KOPT-K1 (cell line): Measurements from ENCODE around the gene B4GAT1.
"Not testable (repeated sequence)": the region's sequence is repeated elsewhere in the genome, so short reads cannot be mapped to it uniquely, and the experiment has no call there.

ENCODE experiments used
- H3K27ac ChIP-seq: fragments of 200-600 bp; sonication (generic); 2 replicates; pipeline ENCODE4 v1.5.1; 2016; ENCODE audit warnings: antibody characterized with exemption, mild to moderate bottlenecking, low read depth, low read length; ENCODE audit not compliant: poor library complexity, severe bottlenecking
- H3K36me3 ChIP-seq: fragments of 200-600 bp; sonication (generic); 2 replicates; pipeline ENCODE4 v1.5.1; 2017; ENCODE audit warnings: antibody characterized with exemption, mild to moderate bottlenecking, low read length, moderate library complexity; ENCODE audit not compliant: insufficient read depth
- H3K9me3 ChIP-seq: fragments of 200-600 bp; sonication (generic); 2 replicates; pipeline ENCODE4 v1.5.1; 2017; ENCODE audit warnings: antibody characterized with exemption, low read length, mild to moderate bottlenecking; ENCODE audit not compliant: insufficient read depth, poor library complexity, severe bottlenecking

Gene B4GAT1

DNA sequence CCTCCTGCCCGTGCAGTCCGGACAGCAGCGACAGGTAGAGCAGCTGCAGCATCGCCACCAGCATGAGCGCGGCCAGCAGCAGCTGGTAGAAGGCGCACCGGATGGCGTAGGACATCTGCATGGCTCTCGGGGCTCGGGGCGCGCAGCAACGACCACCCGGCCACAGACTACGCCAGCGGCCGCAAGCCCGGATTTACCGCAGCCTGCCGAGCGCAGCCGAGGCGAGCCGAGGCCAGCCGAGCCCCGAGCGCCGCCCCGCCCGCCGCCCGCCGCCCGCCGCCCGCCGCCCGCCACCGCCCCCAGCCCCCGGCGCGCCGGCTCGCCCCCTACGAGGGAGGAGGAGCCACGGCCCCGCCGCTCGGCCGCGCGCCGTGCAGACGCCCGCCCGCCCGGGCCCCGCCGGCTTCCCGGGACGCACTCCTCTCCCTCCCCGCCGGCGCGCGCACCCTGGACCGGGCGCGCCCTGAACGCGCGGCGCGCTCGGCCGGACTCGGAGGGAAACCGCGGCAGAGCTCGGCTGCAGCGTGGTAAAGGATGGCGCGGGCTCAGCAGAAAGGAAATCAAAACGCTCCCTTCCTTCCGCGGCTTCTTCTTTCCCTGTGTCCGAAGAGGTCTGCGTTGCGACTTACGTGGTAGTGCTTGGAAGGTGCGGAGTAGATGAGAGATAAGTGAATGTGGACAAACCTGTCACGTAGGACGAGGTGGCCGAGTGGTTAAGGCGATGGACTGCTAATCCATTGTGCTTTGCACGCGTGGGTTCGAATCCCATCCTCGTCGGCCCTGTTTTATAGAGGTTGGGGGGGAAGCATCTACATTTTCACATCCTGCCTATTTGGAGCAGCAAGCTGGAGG lies at the start of gene B4GAT1:
TSS of gene B4GAT1 (minus strand) at position 205 of the 852 bp plus-strand sequence. CDS start at position 121, 84 bp downstream.
- Histone ChIP-seq H3K27ac (peak within 1 kb of the TSS; percentile 70), H3K36me3 (peaks cover 10% of the 10 kb centered on the region; the same call in 1 of the 2 replicates), H3K9me3 (no peaks in the 10 kb centered on the region)

- Histone ChIP-seq H3K27ac (no peak overlapping the region), H3K36me3 (no peaks in the 10 kb centered on the region), H3K9me3 (no peaks in the 10 kb centered on the region)
These were observed 46.5 kb upstream of the B4GAT1 start for GRCh38 chr11:66393954-66394353.

- H3K36me3 ChIP-seq = no peaks in the 10 kb centered on the region
- H3K27ac ChIP-seq = no peak overlapping the region
- H3K9me3 ChIP-seq = no peaks in the 10 kb centered on the region
These were observed 43.9 kb upstream of the B4GAT1 start for GRCh38 chr11:66391322-66391721.

DNA sequence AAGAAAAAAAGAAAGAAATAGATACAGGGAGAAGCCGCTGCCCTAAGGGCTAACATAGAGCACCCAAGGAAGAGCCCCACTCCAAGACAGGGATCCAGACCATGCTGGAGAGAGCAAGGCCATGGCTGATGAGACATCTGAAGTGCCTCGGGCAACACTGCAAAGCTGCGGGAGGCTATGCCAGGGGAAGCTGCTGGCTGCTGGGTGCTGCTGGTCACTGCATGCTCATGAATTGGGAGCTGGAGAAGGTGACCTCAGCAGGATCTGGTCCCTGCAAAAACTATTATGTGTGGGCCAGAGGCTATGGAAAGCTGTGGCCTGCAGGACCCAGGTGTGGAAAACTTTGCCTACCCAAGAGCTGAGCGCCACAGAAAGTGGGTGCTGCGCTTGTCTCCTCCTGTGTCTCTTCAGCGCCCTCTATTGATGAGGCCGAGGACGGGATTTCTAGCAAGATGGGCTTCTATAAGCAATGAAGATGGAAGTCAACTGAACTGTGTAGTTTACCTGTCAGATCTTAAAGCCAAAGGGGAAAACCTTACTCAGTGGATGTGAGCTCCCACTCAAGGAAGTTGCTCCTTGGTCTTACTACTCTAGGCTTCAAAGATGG lies 41.5 kb upstream of the B4GAT1 start:
- Histone ChIP-seq H3K9me3 (no peaks in the 10 kb centered on the region), H3K36me3 (no peaks in the 10 kb centered on the region), H3K27ac (no peak overlapping the region)

- H3K9me3 ChIP-seq = no peaks in the 10 kb centered on the region
- H3K27ac ChIP-seq = no peak overlapping the region
- no peaks in the 10 kb centered on the region for H3K36me3 ChIP-seq
These were observed 39.0 kb upstream of the B4GAT1 start for GRCh38 chr11:66386171-66387069.

DNA sequence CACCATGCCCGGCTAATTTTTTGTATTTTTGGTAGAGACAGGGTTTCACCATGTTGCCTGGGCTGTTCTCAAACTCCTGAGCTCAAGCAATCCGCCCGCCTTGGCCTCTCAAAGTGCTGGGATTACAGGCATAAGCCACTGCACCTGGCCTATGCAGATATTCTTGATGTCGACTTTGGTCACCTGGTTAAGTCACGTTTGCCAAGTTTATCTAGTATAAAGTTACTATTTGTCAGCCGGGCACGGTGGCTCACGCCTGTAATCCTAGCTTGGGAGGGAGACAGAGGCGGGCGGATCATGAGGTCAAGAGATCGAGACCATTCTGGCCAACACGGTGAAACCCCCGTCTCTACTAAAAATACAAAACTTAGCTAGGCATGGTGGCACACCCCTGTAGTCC lies 36.9 kb upstream of the B4GAT1 start:
- H3K9me3 ChIP-seq, H3K27ac ChIP-seq, H3K36me3 ChIP-seq: not testable (repeated sequence)

DNA sequence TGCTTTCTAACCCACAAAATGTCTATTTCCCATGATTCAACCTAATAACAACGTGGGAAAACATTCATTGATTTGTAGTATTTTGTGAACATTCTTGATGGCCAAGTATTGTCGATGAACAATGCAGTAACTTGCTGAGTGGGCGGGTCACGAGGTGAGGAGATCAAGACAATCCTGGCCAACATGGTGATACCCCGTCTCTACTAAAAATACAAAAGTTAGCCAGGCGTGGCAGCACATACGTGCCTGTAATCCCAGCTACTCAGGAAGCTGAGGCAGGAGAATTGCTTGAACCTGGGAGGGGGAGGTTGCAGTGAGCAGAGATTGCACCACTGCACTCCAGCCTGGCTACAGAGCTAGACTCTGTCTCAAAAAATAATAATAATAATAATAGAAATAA lies 32.8 kb upstream of the B4GAT1 start:
- H3K36me3 ChIP-seq, H3K27ac ChIP-seq, H3K9me3 ChIP-seq: not testable (repeated sequence)

- not testable (repeated sequence) for H3K27ac ChIP-seq, H3K9me3 ChIP-seq, H3K36me3 ChIP-seq
These were observed 26.4 kb upstream of the B4GAT1 start for GRCh38 chr11:66373690-66374287.

DNA sequence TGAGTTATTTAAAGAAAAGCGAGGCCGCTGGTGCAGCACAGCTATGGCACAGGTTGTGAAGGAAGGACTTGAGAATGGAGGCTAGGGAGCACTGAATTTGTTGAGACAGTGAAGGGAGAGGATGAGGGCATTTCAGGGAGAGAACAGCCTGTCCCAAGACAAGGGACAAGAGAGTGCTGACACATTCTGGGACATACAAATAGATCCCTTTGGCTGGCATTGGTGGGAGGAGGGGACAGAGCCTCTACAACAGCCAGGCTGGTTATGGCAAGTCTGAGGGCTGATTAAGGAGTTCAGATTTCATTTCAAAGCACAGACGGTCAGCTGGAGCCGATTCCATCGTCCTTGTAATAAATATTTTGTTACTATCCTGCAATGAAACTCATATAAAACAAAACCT lies 25.8 kb upstream of the B4GAT1 start:
- H3K27ac ChIP-seq = no peak overlapping the region
- H3K9me3 ChIP-seq = no peaks in the 10 kb centered on the region
- no peaks in the 10 kb centered on the region for H3K36me3 ChIP-seq

- no peaks in the 10 kb centered on the region for H3K9me3 ChIP-seq
- H3K27ac ChIP-seq = peak within 1 kb of the TSS; percentile 50
- no peaks in the 10 kb centered on the region for H3K36me3 ChIP-seq
These were observed 24.4 kb upstream of the B4GAT1 start, which contains the start of gene SLC29A2 for GRCh38 chr11:66371627-66372415. Gene SLC29A2, minus strand, starts transcription at chr11:66371760. Its CDS starts 169 bp downstream, at chr11:66371591.

DNA sequence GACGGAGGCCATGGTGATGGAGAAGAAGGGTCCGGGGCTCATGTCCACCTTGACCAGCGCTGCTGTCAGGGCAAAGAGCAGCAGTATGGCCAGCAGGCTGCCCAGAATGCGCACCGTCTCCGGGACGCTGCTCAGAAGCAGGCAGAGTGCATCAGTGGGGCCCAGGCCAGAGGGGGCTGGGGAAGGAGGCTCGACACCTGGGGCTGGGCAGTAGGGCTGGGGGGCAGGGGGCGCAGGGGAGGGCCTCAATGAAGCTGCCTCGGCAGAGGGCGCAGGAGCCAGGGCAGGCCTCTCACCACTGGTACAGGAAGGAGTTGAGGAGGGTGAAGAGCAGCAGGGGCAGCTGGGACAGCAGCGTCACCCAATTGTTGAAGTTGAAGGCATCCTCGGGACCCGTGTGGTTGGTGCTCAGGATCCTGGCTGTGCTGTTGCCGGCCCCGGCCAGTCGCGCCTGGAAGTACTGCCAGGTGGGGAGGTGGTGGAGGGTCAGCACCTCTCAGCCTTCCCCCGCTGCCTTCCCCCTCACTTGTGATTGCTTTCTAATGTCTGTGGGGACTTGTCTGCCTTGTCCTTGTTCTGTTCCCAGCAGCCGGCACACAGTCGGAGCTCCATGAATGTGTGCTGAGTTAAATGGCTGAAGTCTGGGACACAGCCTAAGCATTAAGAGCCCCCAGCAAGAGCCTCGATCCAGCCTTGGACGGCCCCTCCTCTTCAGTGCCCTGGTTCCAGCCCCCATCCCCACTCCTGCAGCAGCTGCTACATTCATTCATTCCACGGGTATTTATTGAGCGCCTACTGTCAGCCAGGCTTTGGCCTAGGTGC lies 21.9 kb upstream of the B4GAT1 start:
- H3K27ac ChIP-seq = no peak overlapping the region
- H3K9me3 ChIP-seq = no peaks in the 10 kb centered on the region
- H3K36me3 ChIP-seq = no peaks in the 10 kb centered on the region

- Histone ChIP-seq H3K27ac (no peak overlapping the region), H3K36me3 (no peaks in the 10 kb centered on the region), H3K9me3 (no peaks in the 10 kb centered on the region)
These were observed 21.1 kb upstream of the B4GAT1 start for GRCh38 chr11:66368484-66368883.

DNA sequence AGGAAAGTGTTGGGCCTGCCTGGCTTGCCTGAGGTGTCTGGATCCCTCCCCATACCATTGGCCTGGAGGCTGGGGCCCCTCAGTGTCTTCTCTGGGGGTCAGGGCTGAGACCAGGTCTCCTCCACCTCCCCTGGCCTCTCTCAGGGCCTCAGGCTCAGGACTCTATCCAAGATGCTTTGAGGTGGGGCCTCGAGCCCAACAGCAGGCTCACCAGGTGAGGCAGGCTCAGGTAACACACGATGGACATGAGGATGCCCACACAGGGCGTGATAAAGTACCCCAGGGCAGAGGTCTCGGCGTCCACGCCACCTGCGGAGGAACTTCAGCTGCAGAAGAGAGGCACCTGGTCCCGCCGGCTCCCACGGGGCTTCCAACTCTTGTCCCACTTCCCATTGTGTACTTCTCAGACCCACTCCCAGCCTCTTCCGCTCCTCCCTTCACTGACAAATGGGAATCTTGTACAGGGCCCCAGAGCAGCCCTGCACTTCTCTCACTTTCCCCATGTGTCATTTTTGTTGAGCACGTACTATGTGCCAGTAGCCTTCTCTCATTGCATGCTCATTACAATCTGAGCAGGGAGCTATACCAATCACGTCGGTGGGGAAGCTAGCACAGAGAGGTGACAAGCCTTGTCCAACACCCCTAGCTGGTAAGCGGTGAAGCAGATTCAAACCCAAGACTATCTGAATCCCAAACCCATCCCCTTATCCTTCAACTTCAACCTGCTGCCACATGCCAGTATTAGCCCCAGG lies 20.3 kb upstream of the B4GAT1 start:
- H3K9me3 ChIP-seq = no peaks in the 10 kb centered on the region
- H3K36me3 ChIP-seq = no peaks in the 10 kb centered on the region
- no peak overlapping the region for H3K27ac ChIP-seq
